Neural progenitor cell (in vitro differentiated cells): ENCODE results near the gene MYH7. TPM values are rescaled to one million over a fixed set of nuclear protein-coding genes. Genes with fewer than 3 reads are reported as not detected.

ENCODE experiments used
- DNase-seq: peaks from one replicate; pipeline ENCODE4 v3.0.0-alpha.2; 2016; ENCODE audit warnings: low spot score
- H2AFZ ChIP-seq: fragments of 200-600 bp; sonication (generic); replicated peaks from 2 replicates; pipeline ENCODE4 v1.6.1; 2016; ENCODE audit warnings: antibody characterized with exemption
- H3F3A ChIP-seq: fragments of 200-600 bp; sonication (generic); 2 replicates; pipeline ENCODE4 v1.6.1; 2016; ENCODE audit warnings: antibody characterized with exemption, low read depth
- H3K27ac ChIP-seq: fragments of 200-600 bp; sonication (generic); 2 replicates; pipeline ENCODE4 v1.5.1; 2016; ENCODE audit warnings: mild to moderate bottlenecking
- H3K27me3 ChIP-seq: fragments of 200-600 bp; sonication (generic); 2 replicates; pipeline ENCODE4 v1.6.1; 2016; ENCODE audit warnings: mild to moderate bottlenecking, moderate library complexity
- H3K36me3 ChIP-seq: fragments of 200-600 bp; sonication (generic); 2 replicates; pipeline ENCODE4 v1.5.1; 2016
- H3K4me1 ChIP-seq: fragments of 200-600 bp; sonication (generic); 2 replicates; pipeline ENCODE4 v1.6.1; 2016; ENCODE audit warnings: mixed run types
- H3K4me2 ChIP-seq: fragments of 200-600 bp; sonication (generic); 2 replicates; pipeline ENCODE4 v1.6.1; 2016
- H3K4me3 ChIP-seq: fragments of 200-600 bp; sonication (generic); 2 replicates; pipeline ENCODE4 v1.5.1; 2016
- H3K79me2 ChIP-seq: fragments of 200-600 bp; sonication (generic); 2 replicates; pipeline ENCODE4 v1.6.1; 2016; ENCODE audit warnings: low read depth
- H3K9ac ChIP-seq: fragments of 200-600 bp; sonication (generic); 2 replicates; pipeline ENCODE4 v1.6.1; 2016
- H3K9me3 ChIP-seq: fragments of 200-600 bp; sonication (generic); 2 replicates; pipeline ENCODE4 v1.5.1; 2016; ENCODE audit warnings: low read depth
- H4K20me1 ChIP-seq: fragments of 200-600 bp; sonication (generic); 2 replicates; pipeline ENCODE4 v1.6.1; 2016; ENCODE audit warnings: low read depth
- H3K27ac Mint-ChIP-seq: 3 replicates; pipeline ENCODE4 v1.8.0; 2021; ENCODE audit warnings: mixed read lengths
- H3K27me3 Mint-ChIP-seq: 2 replicates; pipeline ENCODE4 v1.8.0; 2022; ENCODE audit warnings: low read depth, mild to moderate bottlenecking, inconsistent platforms, moderate library complexity, mixed read lengths; ENCODE audit not compliant: insufficient read depth
- H3K36me3 Mint-ChIP-seq: 3 replicates; pipeline ENCODE4 v1.8.0; 2021; ENCODE audit warnings: mixed read lengths
- H3K4me1 Mint-ChIP-seq: 3 replicates; pipeline ENCODE4 v1.8.0; 2021; ENCODE audit warnings: mixed read lengths
- H3K4me3 Mint-ChIP-seq: 3 replicates; pipeline ENCODE4 v1.8.0; 2021; ENCODE audit warnings: mild to moderate bottlenecking, moderate library complexity, mixed read lengths
- H3K9me3 Mint-ChIP-seq: 3 replicates; pipeline ENCODE4 v1.8.0; 2020; ENCODE audit warnings: mixed read lengths
- CTCF ChIP-seq: fragments of 200-600 bp; sonication (generic); IDR thresholded peaks from 2 replicates; pipeline ENCODE4 v1.5.1; 2017; ENCODE audit warnings: antibody characterized with exemption, mild to moderate bottlenecking
- EZH2 ChIP-seq: fragments of 200-600 bp; sonication (generic); IDR thresholded peaks from 2 replicates; pipeline ENCODE4 v1.6.1; 2017; ENCODE audit warnings: antibody characterized with exemption, mild to moderate bottlenecking, moderate library complexity
- EZH2phosphoT487 ChIP-seq: fragments of 200-600 bp; sonication (generic); IDR thresholded peaks from 2 replicates; pipeline ENCODE4 v1.6.1; 2017; ENCODE audit warnings: antibody characterized with exemption
- total RNA-seq: library from RNA; depleted of rRNA; stranded (reverse); fragments of >200 nt; gene quantifications from 2 replicates; pipeline ENCODE4 v1.2.3, GENCODE V29; 2015; ENCODE audit warnings: low replicate concordance

MYH7 gene
- total RNA-seq, 1 donor from 2014 or later: not detected

GRCh38 chr14:23449314-23449713 lies 13.9 kb upstream of the MYH7 start:
- H3K4me3 Mint-ChIP-seq: no peak overlapping the region
- Histone ChIP-seq H3F3A (no peaks in the 10 kb centered on the region), H3K27ac (no peak overlapping the region)

GRCh38 chr14:23447361-23448350 lies 12.2 kb upstream of the MYH7 start:
- H3K9ac ChIP-seq: no peak overlapping the region

More at GRCh38 chr14:23449314-23449713, 13.9 kb upstream of the MYH7 start:
- Histone ChIP-seq H3K9ac (no peak overlapping the region), H3K4me2 (no peak overlapping the region), H3K9me3 (peaks cover 5% of the 10 kb centered on the region), H3K4me3 (no peak overlapping the region), H3K27me3 (no peaks in the 10 kb centered on the region), H3K36me3 (no peaks in the 10 kb centered on the region), H3K79me2 (no peaks in the 10 kb centered on the region), H3K4me1 (peaks cover 6% of the 10 kb centered on the region), H2AFZ (no peak overlapping the region), H4K20me1 (no peaks in the 10 kb centered on the region)
- Mint-ChIP-seq H3K4me1 (peaks cover 2% of the 10 kb centered on the region), H3K27me3 (peaks cover 5% of the 10 kb centered on the region), H3K36me3 (no peaks in the 10 kb centered on the region), H3K9me3 (no peaks in the 10 kb centered on the region), H3K27ac (no peak overlapping the region)
- no peak for DNase-seq
- no peak for TF ChIP-seq EZH2phosphoT487
- no peak for TF ChIP-seq CTCF
- TF ChIP-seq EZH2: no peak

GRCh38 chr14:23446291-23446851 lies 10.9 kb upstream of the MYH7 start:
- Histone ChIP-seq H3K4me2 (no peak overlapping the region), H3K79me2 (no peaks in the 10 kb centered on the region), H3K4me1 (peaks cover 24% of the 10 kb centered on the region), H4K20me1 (no peaks in the 10 kb centered on the region), H2AFZ (no peak overlapping the region), H3K9ac (no peak overlapping the region), H3K36me3 (no peaks in the 10 kb centered on the region), H3K9me3 (no peaks in the 10 kb centered on the region), H3F3A (peaks cover 12% of the 10 kb centered on the region), H3K27ac (no peak overlapping the region), H3K27me3 (peaks cover 9% of the 10 kb centered on the region), H3K4me3 (no peak overlapping the region)
- Mint-ChIP-seq H3K4me1 (peaks cover 23% of the 10 kb centered on the region), H3K4me3 (no peak overlapping the region), H3K27me3 (peaks cover 7% of the 10 kb centered on the region), H3K27ac (no peak overlapping the region), H3K36me3 (no peaks in the 10 kb centered on the region), H3K9me3 (no peaks in the 10 kb centered on the region)
- TF ChIP-seq EZH2 (no peak), CTCF (no peak), EZH2phosphoT487 (no peak)
- no peak for DNase-seq

More at GRCh38 chr14:23447361-23448350, 12.2 kb upstream of the MYH7 start:
- no peak overlapping the region for H3K4me2 ChIP-seq
- peaks cover 15% of the 10 kb centered on the region for H3K4me1 ChIP-seq
- H3K9me3 ChIP-seq: peaks cover 5% of the 10 kb centered on the region
- TF ChIP-seq CTCF: no peak
- TF ChIP-seq EZH2phosphoT487: no peak
- TF ChIP-seq EZH2: no peak
- DNase-seq: no peak
- peaks cover 7% of the 10 kb centered on the region for H3K27me3 Mint-ChIP-seq
- H3K36me3 ChIP-seq: no peaks in the 10 kb centered on the region
- no peaks in the 10 kb centered on the region for H4K20me1 ChIP-seq
- peaks cover 15% of the 10 kb centered on the region for H3K4me1 Mint-ChIP-seq
- no peak overlapping the region for H3K27ac ChIP-seq
- H3F3A ChIP-seq: peaks cover 10% of the 10 kb centered on the region
- no peaks in the 10 kb centered on the region for H3K27me3 ChIP-seq
- H3K4me3 Mint-ChIP-seq: no peak overlapping the region
- no peak overlapping the region for H3K27ac Mint-ChIP-seq
- no peaks in the 10 kb centered on the region for H3K36me3 Mint-ChIP-seq
- H3K9me3 Mint-ChIP-seq: no peaks in the 10 kb centered on the region
- no peak overlapping the region for H3K4me3 ChIP-seq
- H2AFZ ChIP-seq: no peak overlapping the region
- H3K79me2 ChIP-seq: no peaks in the 10 kb centered on the region
